ENCODE measurements around the gene DNAJC12.

Gene DNAJC12

DNA sequence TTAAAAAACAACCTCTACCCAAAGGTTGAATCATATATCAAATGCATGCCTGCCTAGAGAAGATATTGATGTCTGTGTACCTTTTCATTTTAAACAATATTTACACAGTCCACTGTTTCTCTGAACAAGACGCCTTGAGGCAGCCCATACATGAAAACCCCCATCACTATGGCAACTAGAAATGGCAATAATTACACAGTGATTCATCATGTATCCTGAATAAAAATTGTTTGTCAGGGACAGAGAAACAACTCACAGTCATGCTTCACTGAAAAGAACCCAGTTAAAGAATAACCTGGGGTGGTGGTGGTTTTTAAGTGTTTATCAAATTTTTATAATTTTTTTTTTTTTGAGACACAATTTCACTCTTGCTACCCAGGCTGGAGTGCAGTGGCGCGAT lies 19.7 kb downstream of the DNAJC12 start:
- no peak for DNase-seq
- TF ChIP-seq GATA1 (IDR thresholded peaks at IDR 0.05; ENCODE audit: low read depth, low read length) (no peak), POLR2A (IDR thresholded peaks at IDR 0.05; ENCODE audit: low read length) (no peak)

DNA sequence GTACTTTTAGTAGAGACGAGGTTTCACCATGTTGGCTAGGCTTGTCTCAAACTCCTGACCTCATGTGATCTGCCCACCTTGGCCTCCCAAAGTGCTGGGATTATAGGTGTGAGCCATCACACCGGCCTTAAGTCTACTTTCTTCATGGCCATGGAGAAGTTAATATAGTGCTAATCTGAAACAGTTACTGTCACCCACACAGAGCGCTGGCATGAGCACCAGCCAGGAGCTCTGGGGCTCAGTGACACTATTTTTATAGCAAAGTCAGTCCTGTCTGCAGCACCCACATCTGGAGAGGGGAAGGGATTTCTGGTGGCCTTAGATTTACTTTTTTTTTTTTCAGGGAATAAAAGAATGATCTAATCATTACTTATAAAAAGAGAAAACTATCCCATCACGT lies 21.3 kb downstream of the DNAJC12 start:
- TF ChIP-seq GATA1 (IDR thresholded peaks at IDR 0.05; ENCODE audit: low read depth, low read length): no peak
- TF ChIP-seq POLR2A (IDR thresholded peaks at IDR 0.05; ENCODE audit: low read length): no peak
- DNase-seq: no peak

DNA sequence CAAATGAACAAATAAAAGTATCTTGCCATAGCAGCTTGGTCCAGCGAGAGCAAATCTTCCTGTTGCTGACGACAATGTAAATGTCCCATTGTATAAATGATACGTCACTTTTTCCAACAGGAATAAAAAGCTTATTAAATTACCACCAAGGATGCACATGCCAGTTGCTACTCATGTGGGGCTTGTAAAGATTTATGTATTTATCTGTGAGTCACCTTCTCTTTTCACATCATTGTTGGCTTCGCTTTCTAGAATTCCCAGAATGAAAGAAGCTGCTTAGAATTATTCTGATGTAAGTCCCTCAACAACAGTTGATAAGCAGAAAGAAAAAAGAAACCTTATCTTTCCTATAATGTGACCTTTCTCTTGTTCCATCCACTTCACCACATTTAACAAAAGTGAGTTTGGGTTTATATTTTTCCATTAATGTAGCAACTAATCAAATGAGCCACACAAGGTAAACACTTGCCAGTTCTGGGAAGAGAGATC lies 22.4 kb downstream of the DNAJC12 start:
- no peak for DNase-seq

DNA sequence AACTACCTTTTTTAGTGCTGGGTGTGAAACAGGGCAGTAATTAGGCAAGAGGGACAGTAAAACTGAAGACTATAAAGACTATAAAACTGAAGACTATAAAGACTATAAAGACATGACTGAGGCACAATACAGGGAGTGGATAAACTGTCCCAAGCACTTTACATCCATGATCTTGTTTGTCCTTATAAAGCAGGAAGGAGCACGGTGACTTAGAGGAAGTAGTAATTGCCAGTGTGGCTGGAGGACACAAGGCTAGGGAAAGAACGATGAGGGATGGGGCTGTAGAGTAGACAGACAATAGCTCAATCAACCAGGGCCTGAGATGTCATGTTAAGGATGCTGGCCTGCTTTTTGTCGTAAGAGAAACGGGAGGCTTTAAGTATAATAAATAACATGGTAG lies 26.0 kb downstream of the DNAJC12 start:
- TF ChIP-seq POLR2A (IDR thresholded peaks at IDR 0.05; ENCODE audit: low read length): no peak
- TF ChIP-seq GATA1 (IDR thresholded peaks at IDR 0.05; ENCODE audit: low read depth, low read length): no peak
- DNase-seq: no peak

More for the DNA sequence above, 22.4 kb downstream of the DNAJC12 start:
- TF ChIP-seq GATA1 (IDR thresholded peaks at IDR 0.05; ENCODE audit: low read depth, low read length): no peak
- no peak for TF ChIP-seq POLR2A (IDR thresholded peaks at IDR 0.05; ENCODE audit: low read length)

DNA sequence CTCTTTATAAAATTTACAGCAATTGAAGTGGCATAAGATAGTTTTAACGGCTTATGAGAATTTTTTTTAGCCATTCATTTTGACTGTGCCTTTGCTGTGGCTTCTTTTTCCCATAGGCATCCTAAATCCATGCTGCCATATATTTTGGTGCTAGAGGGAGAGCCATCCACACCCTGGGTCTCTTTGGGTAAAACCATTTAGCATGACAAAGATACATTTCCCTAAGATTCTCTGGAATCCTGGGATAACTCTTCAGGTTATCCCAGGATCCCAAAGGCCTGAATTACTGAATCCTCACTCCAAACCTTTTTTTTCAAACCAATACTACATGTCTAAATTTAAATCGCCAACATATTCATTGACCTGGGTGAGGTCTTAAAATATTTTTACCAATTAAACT lies 28.9 kb downstream of the DNAJC12 start:
- DNase-seq: no peak
- TF ChIP-seq POLR2A (IDR thresholded peaks at IDR 0.05; ENCODE audit: low read length): no peak
- no peak for TF ChIP-seq GATA1 (IDR thresholded peaks at IDR 0.05; ENCODE audit: low read depth, low read length)

DNA sequence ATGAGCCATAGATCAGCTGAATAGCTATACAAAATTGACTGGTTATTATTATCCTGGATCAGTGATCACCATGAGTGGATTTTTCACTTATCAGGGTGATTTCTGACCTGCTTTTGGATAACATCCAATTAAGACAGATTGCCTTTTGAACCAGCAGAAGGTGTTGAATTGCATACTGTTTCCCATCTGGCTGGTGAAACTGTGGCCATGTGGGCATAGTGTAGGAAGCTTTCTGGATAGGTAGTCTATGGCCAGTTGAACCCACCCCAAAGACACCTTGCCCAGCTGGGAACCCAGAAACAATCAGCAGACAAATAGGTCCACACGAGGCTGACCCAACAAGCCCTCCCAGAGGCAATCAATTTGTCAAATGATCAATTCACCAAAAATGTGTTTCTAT lies 29.3 kb downstream of the DNAJC12 start:
- TF ChIP-seq GATA1 (IDR thresholded peaks at IDR 0.05; ENCODE audit: low read depth, low read length) (no peak), POLR2A (IDR thresholded peaks at IDR 0.05; ENCODE audit: low read length) (no peak)
- DNase-seq: no peak

GRCh38 chr10:67807855-67808456 lies 30.0 kb downstream of the DNAJC12 start:
- DNase-seq: no peak
- TF ChIP-seq POLR2A (IDR thresholded peaks at IDR 0.05; ENCODE audit: low read length): no peak
- no peak for TF ChIP-seq GATA1 (IDR thresholded peaks at IDR 0.05; ENCODE audit: low read depth, low read length)

- no peak for DNase-seq
- no peak for TF ChIP-seq POLR2A (IDR thresholded peaks at IDR 0.05; ENCODE audit: low read length)
- no peak for TF ChIP-seq GATA1 (IDR thresholded peaks at IDR 0.05; ENCODE audit: low read depth, low read length)
Measured at GRCh38 chr10:67804395-67804678, 33.7 kb downstream of the DNAJC12 start.

DNA sequence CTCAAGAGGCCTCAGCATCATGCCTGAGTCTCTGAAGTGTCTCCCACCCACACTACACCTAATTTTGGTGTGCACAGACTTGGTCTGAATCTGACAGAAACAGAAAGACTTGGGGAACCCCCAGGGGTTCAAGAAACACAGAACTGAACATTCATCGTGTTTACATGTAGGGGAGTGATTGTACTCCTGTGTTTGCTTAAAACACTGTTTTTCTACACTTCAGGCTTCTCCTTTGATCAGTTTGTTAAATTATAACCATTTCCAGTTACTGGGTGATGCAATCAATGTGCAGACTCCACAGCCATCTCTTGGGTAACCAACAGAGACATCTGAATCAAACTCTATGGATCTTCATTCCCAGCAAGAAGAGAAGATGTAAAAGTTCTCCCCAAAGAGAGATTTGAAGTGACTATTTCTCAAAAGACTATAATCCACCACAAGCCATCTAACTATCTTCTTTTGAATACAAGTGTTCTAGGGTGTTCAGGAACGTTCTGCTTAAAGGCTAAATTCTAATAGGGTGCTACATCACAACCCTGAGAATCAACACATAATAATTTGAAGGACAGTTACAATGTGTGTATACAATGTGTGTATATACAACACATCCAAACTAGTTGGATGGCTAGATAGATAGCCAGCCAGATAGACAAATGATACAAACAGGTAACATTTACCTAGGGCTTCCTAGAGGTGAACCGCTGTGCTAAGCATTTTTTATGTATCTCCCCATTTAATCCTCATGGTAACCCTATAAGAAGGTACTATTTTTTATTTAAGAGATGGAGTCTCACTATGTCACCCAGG lies 34.2 kb downstream of the DNAJC12 start:
- TF ChIP-seq GATA1 (IDR thresholded peaks at IDR 0.05; ENCODE audit: low read depth, low read length) (no peak), POLR2A (IDR thresholded peaks at IDR 0.05; ENCODE audit: low read length) (no peak)
- no peak for DNase-seq

- no peak for TF ChIP-seq GATA1 (IDR thresholded peaks at IDR 0.05; ENCODE audit: low read depth, low read length)
- no peak for TF ChIP-seq POLR2A (IDR thresholded peaks at IDR 0.05; ENCODE audit: low read length)
- no peak for DNase-seq
Measured at GRCh38 chr10:67802767-67803538, 35.0 kb downstream of the DNAJC12 start.

GRCh38 chr10:67801118-67801517 lies 36.9 kb downstream of the DNAJC12 start:
- TF ChIP-seq GATA1 (IDR thresholded peaks at IDR 0.05; ENCODE audit: low read depth, low read length) (no peak), POLR2A (IDR thresholded peaks at IDR 0.05; ENCODE audit: low read length) (no peak)
- no peak for DNase-seq

DNA sequence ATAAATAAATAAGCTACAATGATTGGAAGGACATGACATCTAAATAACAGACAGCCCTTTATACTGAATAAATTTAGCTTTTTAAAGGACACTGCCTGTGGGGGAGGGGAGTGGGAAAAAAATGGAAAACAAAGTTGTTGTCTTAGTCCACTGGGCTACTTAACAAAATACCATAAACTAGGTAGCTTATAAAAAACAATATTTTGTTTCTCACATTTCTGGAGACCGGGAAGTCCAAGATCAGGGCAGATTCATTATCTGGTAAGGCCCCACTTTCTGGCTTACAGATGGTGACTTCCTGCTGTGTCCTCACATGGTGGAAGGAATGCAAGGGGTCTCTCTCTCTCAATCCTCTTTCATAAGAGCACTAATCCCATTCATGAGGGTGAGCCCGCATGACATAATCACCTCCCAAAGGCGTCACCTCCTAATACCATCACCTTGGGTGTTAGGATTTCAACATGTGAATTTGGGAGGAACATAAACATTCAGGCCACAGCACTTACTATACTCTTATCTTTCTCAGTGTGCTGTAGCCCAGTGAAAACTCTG lies 43.0 kb downstream of the DNAJC12 start:
- no peak for DNase-seq
- TF ChIP-seq GATA1 (IDR thresholded peaks at IDR 0.05; ENCODE audit: low read depth, low read length): no peak
- no peak for TF ChIP-seq POLR2A (IDR thresholded peaks at IDR 0.05; ENCODE audit: low read length)

GRCh38 chr10:67794256-67794655 lies 43.7 kb downstream of the DNAJC12 start:
- DNase-seq: no peak
- TF ChIP-seq GATA1 (IDR thresholded peaks at IDR 0.05; ENCODE audit: low read depth, low read length) (no peak), POLR2A (IDR thresholded peaks at IDR 0.05; ENCODE audit: low read length) (no peak)

- TF ChIP-seq GATA1 (IDR thresholded peaks at IDR 0.05; ENCODE audit: low read depth, low read length) (no peak), POLR2A (IDR thresholded peaks at IDR 0.05; ENCODE audit: low read length) (no peak)
- DNase-seq: no peak
Measured at GRCh38 chr10:67793313-67793712, 44.7 kb downstream of the DNAJC12 start.
